HG03558 (cell line): Measurements from ENCODE around the gene CACNB3.
"Not testable (repeated sequence)": the region's sequence is repeated elsewhere in the genome, so short reads cannot be mapped to it uniquely, and the experiment has no call there.

ENCODE experiments used
- ATAC-seq: cut with Tn5 transposase; IDR thresholded peaks from one replicate; pipeline ENCODE4 v1.9.1; 2021; ENCODE audit warnings: moderate number of reproducible peaks; ENCODE audit not compliant: unreplicated experiment; ENCODE audit errors: extremely low read depth

CACNB3 gene

DNA sequence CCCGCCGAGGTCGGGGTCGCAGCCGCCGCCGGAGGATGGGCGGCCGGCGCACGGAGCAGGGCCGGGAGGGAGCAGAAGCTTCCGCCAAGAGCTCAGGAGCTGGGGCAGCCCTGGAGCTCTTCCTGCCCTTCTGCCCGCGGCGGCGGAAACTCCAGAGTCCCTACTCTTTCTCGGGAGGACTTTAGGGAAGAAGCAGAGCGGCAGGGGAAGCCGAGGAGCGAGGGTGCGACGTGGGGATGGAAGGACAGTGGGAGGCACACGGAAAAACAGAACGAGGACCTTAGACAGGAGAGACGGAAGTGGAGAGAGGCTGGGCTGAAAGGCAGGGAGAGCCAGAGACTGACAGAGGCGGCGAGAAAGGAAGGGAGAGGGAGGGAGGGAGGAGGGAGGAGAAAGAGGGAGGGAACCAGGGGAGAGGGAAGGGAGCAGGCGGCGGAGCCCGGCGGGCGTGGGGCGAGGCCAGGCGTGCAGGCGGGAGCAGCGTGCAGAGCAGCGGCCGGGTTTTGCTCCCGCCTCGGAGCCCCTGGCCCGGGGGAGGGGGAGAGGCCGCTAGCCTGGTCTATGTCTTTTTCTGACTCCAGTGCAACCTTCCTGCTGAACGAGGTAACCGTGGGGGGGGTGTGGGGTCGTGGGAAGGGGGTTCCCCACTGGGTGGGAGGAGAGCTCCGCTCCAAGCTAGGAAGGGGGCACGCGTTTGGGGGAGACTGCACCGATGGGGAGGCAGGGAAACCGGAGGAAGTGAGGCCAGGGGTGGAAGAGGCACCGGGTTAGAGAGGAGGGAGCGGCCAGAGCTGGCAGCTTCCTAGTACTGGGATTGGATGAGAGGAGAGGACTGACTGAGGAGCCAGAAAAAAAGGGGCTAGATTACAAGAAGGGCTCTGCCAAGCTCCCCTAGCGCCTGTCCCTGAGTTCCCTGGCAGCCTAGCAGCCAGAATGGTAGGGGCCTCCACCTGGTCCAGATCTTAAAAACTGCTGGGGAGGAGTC, 2.9 kb upstream of the CACNB3 start:
- peak; percentile 6 for ATAC-seq

DNA sequence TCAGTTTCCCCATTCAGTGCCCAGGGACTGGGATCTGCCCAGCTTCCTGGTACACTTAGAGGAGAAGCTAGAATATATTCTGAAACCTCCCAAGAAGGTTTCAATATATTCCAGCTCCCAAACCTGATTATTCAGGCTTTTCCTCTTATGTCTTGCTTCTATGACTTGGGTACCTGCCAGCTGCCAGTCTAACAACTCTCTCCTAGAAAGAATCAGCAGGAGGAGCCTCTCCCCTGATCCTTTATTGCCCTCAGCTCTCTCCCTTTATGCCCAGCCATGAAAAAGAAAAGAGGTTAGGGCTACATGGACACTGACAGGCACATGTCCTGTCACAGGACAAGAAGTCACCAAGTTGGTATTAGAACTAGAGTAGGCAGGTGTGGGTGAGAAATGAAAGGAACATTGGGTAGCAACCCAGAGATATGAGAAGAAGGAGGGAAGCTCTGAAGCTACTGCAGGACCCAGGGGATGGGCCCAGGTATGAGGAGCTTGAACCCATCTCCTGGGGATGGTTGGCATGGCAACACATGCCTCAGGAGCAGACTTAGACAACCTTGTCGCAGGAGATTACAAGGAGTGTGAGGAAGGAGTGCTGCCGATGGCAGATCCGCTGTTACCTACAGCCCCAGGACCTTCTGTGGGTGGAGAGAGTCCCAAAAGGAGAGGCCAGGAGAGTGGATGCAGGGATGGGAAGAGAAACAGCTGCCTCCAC, 2.0 kb upstream of the CACNB3 start:
- ATAC-seq: no peak

DNA sequence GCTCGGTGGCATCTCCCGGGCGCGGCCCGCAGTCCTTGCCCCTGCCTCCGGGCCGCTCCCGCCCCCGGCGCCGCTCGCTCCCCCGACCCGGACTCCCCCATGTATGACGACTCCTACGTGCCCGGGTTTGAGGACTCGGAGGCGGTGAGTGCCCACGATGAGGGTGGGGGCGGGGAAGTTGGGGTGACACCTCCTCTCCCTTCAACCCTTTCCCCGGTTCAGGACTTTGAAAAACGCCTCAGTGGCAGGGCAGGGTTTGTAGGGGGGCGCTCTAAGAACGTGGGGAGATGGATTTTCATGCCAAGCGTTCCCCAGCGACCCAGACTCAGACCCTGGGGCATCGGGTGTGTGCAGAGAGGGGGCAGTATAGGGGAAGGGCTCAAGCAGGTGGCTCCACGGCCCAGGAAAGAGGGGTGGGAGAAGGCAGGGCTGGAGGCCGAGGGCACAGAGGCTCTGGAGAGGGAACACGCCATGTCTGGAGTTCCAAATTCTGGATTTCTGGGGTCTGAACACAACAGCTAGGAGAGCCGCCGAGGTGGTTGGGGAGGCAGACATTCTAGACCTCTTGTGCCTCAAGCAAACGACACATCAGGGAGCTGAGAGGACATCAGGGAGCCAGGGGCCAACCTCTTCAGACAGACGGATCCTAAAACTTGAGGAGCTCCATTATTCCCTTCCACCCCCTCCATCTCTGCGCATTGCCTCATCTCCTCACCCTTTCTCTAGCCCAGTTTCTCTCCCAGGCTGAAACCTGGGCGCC, 715 bp downstream of the CACNB3 start:
- ATAC-seq: no peak

DNA sequence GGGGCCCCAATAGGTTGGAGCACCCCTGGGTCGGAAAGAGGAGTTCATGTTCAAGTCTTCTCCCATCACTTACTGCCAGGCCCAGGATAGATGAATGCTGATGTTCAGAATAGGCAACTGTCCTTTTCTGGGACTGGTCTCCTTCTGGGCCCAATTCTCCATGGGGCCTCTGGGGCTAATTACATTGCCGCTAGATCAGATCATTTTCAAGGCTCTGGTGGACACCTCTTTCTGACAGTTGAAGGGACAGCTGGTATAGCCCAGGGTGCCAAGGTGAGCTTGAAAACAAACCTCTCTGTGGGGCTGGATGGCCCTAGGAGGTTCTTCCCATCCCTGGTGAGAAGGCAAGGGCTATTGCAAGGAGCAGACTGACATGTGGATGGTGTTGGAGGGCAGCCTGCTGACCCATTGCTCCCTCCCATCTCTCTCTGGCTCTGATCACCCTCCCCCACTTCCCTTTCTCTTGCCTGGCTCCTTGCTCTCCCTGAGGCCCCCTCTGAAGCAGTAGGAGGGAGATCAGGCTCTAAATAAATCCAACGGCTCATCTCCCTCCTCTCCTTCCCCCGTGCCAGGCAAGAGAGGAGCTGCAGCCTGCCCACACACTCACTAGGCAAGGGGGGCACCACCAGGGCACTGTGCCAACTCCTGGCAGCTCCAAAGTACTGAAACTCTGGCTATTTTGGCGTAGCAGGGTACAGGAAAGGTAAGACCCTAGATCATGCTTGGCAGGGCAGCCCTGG, 1.9 kb downstream of the CACNB3 start:
- ATAC-seq: no peak

DNA sequence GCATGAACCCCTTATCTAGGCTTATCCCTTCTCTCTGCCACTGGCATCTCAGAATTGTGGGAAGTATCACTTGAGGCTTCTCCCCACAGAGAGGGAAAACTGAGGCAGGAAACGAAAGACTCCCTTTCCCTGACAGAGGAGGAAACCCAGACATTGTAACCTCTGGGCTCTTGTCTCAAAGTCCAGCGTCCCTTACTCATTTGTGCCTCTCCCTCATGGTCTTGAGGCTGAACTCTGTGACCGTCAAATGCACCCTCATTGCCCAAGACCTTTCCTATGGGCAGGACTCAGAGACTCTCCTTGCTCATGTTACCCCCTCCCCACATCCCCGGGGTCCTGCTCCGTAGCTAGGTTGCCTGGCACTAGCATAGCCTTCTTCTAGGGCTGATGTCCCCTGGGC, 3.8 kb downstream of the CACNB3 start:
- ATAC-seq: no peak

DNA sequence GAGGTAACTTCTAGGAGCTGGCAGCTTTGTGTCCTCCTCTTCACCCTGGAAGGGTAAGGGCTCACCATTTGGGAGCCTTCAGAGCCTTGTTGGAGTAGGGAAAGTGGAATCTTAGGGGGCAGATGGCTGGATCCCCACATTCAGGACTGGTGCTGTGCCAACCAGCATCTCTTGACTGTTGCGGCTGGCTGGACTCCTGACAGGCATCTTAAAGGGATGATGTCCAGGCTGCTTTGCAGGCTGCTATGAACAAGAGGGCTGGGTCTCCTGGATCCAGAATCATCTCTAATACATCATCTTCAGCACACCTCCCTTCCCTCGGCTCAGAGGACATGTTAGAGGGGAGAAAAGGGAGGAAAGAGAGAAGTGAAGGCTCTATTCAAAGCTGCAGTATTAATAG, 4.4 kb downstream of the CACNB3 start:
- no peak for ATAC-seq

DNA sequence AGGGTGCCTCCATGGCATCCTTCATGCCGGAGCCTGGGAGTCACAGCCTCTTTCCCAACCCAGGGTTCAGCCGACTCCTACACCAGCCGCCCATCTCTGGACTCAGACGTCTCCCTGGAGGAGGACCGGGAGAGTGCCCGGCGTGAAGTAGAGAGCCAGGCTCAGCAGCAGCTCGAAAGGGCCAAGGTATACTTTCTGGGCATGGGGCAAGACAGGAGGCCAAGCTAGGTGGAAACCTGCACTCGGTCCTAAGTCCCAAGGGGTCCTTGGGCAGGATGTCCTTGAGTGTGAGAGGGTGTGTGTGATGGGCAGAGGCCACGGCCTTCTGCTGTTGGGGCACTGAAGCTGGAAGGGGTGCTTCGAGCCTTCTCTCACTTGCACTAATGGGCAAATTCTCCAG, 5.0 kb downstream of the CACNB3 start:
- ATAC-seq: no peak

DNA sequence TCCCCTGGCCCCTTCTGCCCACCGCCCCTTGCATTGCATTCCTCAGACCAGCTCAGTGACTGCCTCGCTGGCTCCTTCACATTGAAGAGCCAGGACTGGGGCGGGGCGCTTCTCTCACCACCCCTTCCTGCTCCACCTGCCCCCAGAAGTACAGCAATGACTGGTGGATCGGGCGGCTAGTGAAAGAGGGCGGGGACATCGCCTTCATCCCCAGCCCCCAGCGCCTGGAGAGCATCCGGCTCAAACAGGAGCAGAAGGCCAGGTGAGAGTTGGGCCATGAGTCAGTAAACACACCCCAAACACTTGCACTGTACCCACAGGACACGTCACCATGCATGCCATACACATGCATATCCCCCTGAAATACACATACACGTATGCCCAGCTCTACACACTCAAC, 5.8 kb downstream of the CACNB3 start:
- no peak for ATAC-seq

DNA sequence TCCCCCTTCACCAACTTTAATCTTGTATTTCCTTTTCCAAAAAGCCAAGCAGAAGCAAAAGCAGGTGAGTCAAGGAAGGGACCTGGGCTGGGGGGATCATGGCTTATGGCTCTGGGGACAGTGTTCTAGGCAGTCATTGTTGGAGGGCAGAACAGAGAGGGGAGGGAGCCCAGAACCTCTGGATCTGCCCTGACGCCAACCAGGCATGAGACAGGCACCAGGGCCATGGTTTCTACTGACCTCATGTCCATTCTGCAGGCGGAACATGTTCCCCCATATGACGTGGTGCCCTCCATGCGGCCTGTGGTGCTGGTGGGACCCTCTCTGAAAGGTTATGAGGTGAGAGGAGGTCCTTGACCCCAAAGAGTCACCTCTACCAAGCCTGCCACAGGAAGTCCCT, 6.6 kb downstream of the CACNB3 start:
- ATAC-seq: no peak

DNA sequence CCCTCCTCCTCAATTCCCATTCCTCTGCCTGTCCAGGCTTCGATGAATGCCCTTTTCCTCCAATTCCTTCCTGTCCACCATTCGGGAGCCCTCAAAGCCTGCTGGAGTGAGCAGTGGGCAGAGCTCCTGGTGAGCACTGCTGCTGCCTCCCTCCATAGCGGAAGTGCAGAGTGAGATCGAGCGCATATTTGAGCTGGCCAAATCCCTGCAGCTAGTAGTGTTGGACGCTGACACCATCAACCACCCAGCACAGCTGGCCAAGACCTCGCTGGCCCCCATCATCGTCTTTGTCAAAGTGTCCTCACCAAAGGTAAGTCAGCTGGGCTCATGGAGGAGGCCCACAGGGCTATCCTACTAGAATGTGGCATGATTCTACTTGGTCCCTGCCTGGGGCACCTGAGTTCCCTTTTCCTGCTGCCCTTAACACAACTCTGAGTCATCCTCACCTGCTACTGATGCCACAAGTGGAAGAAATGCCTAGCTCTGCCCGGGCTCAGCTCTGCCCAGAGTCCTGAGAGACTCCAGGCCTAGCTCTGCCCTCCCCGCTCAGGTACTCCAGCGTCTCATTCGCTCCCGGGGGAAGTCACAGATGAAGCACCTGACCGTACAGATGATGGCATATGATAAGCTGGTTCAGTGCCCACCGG, 8.0 kb downstream of the CACNB3 start:
- ATAC-seq: no peak

DNA sequence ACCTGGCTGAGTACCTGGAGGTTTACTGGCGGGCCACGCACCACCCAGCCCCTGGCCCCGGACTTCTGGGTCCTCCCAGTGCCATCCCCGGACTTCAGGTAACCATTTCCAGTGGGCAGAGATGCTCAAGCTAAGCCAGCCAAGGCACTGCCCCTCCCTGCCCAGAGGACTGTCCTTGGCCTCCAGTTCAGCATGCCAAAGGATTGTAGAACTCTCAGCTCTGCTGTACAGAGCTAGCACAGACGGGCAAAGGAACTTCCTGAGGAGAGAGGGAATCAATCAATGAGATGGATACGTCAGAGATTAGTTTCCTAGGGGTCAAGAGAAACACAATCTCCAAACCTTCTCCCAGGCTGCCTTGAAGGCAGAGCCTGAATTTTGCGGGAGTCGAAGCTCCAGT, 8.7 kb downstream of the CACNB3 start:
- no peak for ATAC-seq

DNA sequence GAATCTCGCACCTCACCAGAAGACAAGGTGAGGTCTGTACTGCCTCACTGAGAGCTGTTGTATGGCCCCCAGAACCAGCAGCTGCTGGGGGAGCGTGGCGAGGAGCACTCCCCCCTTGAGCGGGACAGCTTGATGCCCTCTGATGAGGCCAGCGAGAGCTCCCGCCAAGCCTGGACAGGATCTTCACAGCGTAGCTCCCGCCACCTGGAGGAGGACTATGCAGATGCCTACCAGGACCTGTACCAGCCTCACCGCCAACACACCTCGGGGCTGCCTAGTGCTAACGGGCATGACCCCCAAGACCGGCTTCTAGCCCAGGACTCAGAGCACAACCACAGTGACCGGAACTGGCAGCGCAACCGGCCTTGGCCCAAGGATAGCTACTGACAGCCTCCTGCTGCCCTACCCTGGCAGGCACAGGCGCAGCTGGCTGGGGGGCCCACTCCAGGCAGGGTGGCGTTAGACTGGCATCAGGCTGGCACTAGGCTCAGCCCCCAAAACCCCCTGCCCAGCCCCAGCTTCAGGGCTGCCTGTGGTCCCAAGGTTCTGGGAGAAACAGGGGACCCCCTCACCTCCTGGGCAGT, 9.3 kb downstream of the CACNB3 start:
- no peak for ATAC-seq

DNA sequence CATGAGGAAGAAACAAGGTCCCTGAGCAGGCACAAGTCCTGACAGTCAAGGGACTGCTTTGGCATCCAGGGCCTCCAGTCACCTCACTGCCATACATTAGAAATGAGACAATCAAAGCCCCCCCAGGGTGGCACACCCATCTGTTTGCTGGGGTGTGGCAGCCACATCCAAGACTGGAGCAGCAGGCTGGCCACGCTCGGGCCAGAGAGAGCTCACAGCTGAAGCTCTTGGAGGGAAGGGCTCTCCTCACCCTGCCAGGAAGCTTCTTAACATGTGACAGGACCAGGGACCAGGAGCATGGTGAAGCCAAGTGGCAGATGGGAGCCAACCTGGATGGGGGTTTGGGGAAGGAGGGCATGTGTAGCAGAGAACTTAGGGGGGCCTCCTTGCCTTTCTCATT, 10.0 kb downstream of the CACNB3 start:
- ATAC-seq: no peak

DNA sequence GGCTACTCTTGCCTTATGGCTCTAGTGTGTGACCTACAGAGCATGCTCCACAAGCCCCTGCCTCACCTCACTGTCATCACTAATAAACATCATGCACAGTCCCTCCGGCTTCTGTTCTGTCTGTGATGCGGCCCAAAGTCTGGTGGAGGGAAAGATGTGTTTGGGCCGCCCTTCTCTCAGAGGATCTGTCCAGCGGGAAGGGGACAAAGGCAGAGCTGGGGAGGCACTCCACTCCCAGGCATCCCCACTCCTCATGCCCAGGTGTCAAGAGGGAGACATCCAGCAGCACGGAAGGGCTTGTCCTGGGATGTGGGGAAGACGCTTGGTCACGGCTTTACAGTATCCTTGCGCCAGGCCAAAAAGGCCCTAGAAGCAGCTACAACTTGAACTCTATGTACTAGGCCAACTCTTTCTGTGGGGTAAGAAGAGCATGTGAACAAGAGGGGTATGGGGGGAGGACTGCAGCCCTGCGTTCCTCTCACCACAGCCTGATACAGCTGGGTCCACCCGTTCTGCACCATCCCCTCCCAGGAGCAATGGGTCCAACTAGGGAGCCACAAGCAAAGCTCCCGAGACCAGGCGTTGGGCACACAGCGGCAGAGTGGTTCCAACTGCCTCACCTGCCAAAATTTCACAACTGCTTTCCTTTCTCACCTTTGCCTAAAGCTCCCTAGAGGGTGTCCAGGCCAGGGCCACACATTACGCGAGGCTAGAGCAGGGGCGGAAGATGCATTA, 10.7 kb downstream of the CACNB3 start:
- ATAC-seq: no peak

DNA sequence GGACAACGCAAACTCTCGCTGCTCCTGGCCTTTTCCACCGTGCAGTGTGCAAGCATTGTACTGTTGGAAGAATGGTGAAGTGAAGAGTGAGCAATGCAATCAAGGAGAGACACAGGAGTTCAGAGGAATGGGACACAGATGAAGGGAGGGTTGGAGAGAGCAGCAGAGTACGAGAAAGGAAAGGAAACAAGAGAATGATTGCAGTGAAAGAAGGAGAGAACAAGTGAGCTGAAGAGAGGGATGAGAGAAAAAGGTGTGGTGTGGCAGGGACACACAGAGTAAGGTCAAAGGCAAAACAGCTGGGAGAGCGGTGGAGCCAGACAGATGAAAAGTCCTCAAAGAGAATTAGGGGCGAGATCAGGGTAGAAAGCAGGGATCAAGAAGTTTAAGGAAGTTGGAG, 13.0 kb downstream of the CACNB3 start:
- ATAC-seq: no peak

DNA sequence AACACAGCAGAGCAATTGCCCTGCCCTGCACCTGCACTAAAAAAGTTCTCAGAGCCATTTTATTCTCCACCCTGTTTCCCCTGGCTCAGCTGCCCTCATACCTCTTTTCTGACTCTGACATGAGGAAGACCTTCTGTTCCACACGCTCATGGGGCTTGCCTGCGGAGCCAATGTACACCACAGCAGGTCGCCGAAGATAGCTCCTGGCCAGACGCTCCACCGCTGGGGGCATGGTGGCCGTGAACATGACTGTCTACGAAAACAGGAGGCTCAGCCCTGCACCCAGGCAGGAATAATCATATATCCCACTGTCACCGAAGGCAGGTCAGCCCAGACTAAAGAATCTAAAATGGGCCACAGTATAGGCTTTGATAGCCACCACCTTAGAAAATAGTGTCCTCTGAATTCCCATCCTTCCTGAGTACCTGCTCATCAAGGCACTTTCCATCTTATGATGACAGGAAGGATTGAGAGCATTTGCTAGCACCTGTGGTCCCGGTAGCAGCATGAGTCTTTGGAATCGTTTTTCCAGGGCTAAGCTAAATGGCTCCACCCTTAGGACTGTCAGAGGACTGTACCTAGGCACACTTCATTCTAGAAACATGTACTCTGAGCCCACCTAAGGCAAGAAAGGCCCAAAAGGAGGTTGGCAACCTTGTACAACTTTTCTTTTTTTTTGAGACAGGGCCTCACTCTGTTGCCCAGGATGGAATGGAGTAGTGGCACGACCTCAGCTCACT, 14.2 kb downstream of the CACNB3 start:
- no peak for ATAC-seq

DNA sequence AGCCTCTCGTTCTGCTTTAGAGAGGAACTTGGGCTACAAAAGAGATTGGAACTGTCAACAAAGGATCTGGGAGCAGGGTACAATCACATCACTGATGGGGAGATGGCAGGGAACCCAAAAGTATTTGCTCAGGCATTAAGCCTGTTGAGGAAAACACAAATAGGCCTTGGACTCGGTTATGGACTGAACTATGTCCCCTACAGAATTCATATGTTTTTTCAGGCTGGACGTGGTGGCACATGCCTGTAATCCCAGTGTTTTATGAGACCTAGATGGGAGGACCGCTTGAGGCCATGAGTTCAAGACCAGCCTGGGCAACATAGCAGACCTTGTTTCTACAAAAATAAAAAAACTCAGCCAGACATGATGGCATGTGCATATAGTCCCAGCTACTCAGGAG, 19.8 kb downstream of the CACNB3 start:
- ATAC-seq: no peak

DNA sequence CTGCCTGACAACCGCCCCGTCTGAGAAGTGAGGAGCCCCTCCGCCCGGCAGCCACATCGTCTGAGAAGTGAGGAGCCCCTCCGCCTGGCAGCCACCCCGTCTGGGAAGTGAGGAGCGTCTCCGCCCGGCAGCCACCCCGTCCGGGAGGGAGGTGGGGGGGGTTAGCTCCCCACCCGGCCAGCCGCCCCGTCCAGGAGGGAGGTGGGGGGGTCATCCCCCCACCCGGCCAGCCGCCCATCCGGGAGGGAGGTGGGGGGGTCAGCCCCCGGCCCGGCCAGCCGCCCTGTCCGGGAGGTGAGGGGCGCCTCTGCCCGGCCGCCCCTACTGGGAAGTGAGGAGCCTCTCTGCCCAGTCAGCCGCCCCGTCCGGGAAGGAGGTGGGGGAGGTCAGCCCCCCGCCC, 23.7 kb downstream of the CACNB3 start:
- not testable (repeated sequence) for ATAC-seq
